ENCODE data around the gene NUCKS1. TPM values are rescaled to one million over a fixed set of nuclear protein-coding genes. Genes with fewer than 3 reads are reported as not detected.

NUCKS1 gene
- total RNA-seq, 1 donor: 60.8 TPM

GRCh38 chr1:205664399-205665017, 85.5 kb downstream of the NUCKS1 start:
- H3K4me3 ChIP-seq (ENCODE audit: low read length): no peak overlapping the region
- peaks cover 58% of the 10 kb centered on the region for H3K4me1 ChIP-seq (ENCODE audit: insufficient read depth, low read length)
- H3K9me3 ChIP-seq (ENCODE audit: low read depth, low read length): no peaks in the 10 kb centered on the region
- H3K27me3 ChIP-seq (ENCODE audit: insufficient read depth, low read length): no peaks in the 10 kb centered on the region

GRCh38 chr1:205663286-205663936, 86.6 kb downstream of the NUCKS1 start:
- peaks cover 47% of the 10 kb centered on the region for H3K4me1 ChIP-seq (ENCODE audit: insufficient read depth, low read length)
- H3K27me3 ChIP-seq (ENCODE audit: insufficient read depth, low read length): no peaks in the 10 kb centered on the region
- H3K4me3 ChIP-seq (ENCODE audit: low read length): no peak overlapping the region
- H3K9me3 ChIP-seq (ENCODE audit: low read depth, low read length): no peaks in the 10 kb centered on the region

Other genes with a start within 250 kb of the NUCKS1 start
- gene CDK18, start 245.5 kb downstream of the NUCKS1 start, total RNA-seq: 0.94 TPM
- gene ELK4, start 118.2 kb downstream of the NUCKS1 start, total RNA-seq: 74.4 TPM
- gene SLC45A3, start 69.7 kb downstream of the NUCKS1 start, total RNA-seq: 2.0 TPM
- gene RAB29, start 25.3 kb upstream of the NUCKS1 start, total RNA-seq: 21.1 TPM
- gene SLC41A1, start 63.0 kb upstream of the NUCKS1 start, total RNA-seq: 16.1 TPM
- gene PM20D1, start 100.0 kb upstream of the NUCKS1 start, total RNA-seq: 0.42 TPM
- not detected for gene SLC26A9, start 193.3 kb upstream of the NUCKS1 start, total RNA-seq

Data from mononuclear cell (primary cell).